CD4-positive, alpha-beta T cell treated with Interleukin-6 at 100 ng/mL for 8 hours (primary cell): ENCODE results near the gene NAALAD2.

Experiments used
- DNase-seq: peaks from one replicate; pipeline ENCODE4 v3.0.0-alpha.2; 2020; ENCODE audit warnings: mixed read lengths, low spot score

Gene NAALAD2

DNA sequence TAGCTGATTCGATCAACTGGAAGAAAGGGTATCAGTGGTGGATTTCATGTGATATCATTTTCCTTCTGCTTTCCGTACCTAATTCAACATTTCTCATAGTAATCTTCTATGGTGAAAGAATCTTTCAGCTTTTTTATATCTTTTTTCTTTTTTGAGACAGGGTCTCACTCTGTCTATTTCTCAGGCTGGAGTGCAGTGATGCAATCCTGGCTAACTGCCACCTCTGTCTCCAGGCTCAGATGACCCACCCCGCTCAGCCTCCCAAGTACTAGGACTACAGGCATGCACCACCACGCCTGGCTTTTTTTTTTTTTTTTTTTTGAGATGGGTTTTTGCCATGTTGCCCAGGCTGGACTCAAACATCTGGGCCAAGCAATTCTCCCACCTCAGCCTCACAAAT, 107.0 kb downstream of the NAALAD2 start:
- no peak for DNase-seq
